ENCODE results near the gene LBX1. TPM values are rescaled to one million over a fixed set of nuclear protein-coding genes. Genes with fewer than 3 reads are reported as not detected.

LBX1 gene
- total and polyA plus RNA-seq, 10 donors: not detected

DNA sequence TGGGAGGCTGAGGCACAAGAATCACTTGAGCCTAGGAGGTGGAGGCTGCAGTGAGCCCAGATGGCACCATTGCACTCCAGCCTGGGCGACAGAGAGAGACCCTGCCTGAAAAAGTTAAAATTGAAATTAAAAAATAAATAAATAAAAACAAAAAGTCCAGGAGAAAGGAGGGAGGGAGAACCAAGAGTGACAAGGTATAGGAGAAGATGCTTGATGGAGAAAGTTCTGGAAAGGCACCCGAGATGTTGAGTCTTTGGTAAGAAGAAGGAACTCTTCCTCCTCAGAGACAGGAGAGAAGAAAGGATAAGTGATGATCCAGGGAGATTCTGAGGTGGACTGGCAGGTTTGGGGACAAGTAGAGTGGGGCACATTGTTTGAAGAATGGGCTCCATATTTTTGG is 17.4 kb upstream of the LBX1 start:
- no peaks in the 10 kb centered on the region for H3K9me3 ChIP-seq
- intact Hi-C loops (cut with DNase I; ENCODE audit: low total_unique reads): no loop called here
- no peak for DNase-seq
- no peak overlapping the region for H3K27ac ChIP-seq
- no peaks in the 10 kb centered on the region for H3K36me3 ChIP-seq
- no peaks in the 10 kb centered on the region for H3K4me1 ChIP-seq
- no peak overlapping the region for H3K4me3 ChIP-seq
- 81 to 86% (median 83%) methylated on average over 2 of the region's 2 CpGs for WGBS, 5 donors
- no peak for TF ChIP-seq POLR2A (IDR thresholded peaks at IDR 0.05)
- peaks cover 0 to 94% (median 9%) of the 10 kb centered on the region in 7 donors for H3K27me3 ChIP-seq (replicated peaks in 1 of 7)

DNA sequence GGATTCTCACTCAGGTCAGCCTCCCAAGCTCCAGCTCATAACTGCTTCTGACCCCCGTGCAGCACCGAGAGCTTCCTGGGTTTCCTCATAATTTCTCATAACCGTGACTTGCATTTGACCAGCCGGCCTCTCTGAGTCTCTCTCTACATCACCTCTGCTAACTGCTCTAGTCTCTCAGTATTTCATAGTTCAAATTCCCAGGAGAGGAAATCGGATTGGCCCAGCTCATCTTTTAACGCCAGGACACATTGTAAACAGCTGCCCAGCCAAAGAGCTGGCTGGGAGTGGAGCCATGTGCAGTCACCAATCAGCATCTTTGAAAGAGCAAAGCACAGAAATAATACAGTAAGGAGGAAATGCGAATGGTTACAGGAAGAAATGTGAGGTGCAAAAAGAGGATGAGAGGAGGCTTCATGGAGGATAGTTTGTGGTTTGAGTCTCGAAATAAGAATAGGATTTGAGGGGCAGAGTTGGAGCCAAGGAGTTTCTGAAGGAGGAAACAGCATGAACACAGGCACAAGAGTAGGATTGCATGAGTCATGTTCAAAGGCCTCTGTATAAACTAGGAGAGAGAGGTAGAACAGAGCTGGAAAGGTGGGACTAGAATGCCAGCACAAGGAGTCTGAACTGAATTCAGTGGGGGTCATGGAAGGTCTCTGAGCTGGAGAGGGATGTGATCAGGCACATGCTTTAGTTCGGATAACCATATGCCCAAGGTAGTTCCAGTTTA is 15.2 kb upstream of the LBX1 start:
- Histone ChIP-seq H3K9me3 (no peaks in the 10 kb centered on the region), H3K27me3 (replicated peaks in 1 of 7) (peaks cover 0 to 96% (median 11%) of the 10 kb centered on the region in 7 donors), H3K27ac (no peak overlapping the region), H3K4me1 (no peaks in the 10 kb centered on the region), H3K36me3 (no peaks in the 10 kb centered on the region), H3K4me3 (no peak overlapping the region)
- intact Hi-C loops (cut with DNase I; ENCODE audit: low total_unique reads): no loop called here
- no peak for TF ChIP-seq POLR2AphosphoS5 (IDR thresholded peaks at IDR 0.05)
- TF ChIP-seq, protein P1, sequence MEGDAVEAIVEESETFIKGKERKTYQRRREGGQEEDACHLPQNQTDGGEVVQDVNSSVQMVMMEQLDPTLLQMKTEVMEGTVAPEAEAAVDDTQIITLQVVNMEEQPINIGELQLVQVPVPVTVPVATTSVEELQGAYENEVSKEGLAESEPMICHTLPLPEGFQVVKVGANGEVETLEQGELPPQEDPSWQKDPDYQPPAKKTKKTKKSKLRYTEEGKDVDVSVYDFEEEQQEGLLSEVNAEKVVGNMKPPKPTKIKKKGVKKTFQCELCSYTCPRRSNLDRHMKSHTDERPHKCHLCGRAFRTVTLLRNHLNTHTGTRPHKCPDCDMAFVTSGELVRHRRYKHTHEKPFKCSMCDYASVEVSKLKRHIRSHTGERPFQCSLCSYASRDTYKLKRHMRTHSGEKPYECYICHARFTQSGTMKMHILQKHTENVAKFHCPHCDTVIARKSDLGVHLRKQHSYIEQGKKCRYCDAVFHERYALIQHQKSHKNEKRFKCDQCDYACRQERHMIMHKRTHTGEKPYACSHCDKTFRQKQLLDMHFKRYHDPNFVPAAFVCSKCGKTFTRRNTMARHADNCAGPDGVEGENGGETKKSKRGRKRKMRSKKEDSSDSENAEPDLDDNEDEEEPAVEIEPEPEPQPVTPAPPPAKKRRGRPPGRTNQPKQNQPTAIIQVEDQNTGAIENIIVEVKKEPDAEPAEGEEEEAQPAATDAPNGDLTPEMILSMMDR (IDR thresholded peaks at IDR 0.05 in 8 of 11, conservative IDR thresholded peaks at IDR 0.05 in 3 of 11): no peak
- no peak for TF ChIP-seq POLR2A (IDR thresholded peaks at IDR 0.05)
- 56 to 68% (median 64%) methylated on average over 9 of the region's 9 CpGs for WGBS, 5 donors
- no peak for DNase-seq

DNA sequence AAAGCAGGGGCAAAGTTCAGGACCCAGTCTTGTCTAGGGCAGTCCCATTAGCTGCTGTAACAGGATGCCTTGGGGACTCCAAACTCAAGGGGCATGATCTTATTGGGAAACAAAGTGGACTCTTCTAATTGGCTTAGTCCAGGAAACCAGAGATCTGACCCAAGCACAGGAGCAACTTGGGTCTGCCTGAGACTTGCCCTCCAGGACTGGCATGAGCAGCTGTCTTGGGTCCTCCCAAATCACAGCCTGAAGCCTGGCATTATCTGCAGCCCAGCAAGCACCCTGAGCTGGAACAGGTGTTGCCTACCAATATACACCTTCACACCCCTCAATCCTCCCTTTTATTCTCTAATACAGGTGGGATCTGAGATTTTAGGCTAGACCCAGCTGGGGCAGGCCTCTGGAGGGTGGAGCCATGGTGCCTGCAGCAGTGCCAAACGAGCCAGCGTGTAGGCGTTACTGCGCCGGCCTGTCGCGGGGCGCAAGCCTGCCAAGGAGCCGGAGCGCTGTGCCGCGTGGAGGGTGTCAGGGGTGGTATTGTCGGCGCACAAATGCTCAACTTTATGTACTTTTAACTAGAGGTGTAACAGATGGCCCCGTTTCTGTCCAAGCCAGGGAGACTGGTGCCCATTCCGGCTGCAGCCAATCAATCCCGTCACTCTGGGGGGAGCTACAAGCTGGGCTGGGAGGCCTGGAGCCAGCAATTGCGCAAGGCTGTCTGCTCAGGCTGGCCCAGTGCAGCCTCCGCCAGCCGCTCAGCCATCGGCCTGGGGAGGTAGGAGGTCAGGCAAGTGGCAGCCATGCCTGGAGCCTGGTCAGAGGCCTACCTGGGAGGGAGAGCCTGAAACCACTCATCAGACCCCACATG is 12.8 kb upstream of the LBX1 start:
- Histone ChIP-seq H3K9me3 (no peaks in the 10 kb centered on the region), H3K4me1 (peaks cover 0 to 19% (median 10%) of the 10 kb centered on the region in 6 donors), H3K4me3 (no peak overlapping the region), H3K27ac (no peak overlapping the region), H3K36me3 (no peaks in the 10 kb centered on the region), H3K27me3 (replicated peaks in 1 of 7) (peaks cover 10 to 98% (median 34%) of the 10 kb centered on the region in 7 donors)
- TF ChIP-seq POLR2A (IDR thresholded peaks at IDR 0.05) (no peak), POLR2AphosphoS5 (IDR thresholded peaks at IDR 0.05) (no peak)
- TF ChIP-seq, protein P1 (IDR thresholded peaks at IDR 0.05 in 8 of 11, conservative IDR thresholded peaks at IDR 0.05 in 3 of 11): no peak
- intact Hi-C loops (cut with DNase I; ENCODE audit: low total_unique reads): no loop called here
- DNase-seq: no peak
- 77 to 94% (median 89%) methylated on average over 17 to 21 of the region's 21 CpGs for WGBS, 5 donors

DNA sequence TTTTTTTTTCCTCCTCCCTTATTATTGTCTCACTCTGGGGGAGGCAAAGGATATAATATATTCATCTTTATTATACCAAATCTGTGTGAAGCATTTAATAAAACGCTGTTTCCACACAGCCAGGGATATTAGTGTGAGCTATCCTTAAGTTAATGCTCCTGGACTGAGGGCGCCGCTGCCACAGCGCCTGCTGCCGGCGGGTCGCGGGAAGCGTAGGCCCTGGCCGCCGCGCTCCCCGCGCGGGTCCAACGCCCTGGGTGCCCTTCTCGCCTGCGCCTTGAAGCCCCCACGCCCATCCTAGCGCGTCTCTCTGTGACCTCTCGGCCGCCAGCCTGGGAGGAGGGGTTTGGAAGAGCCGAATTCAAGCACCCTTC is 9.5 kb upstream of the LBX1 start:
- no peak for DNase-seq
- Histone ChIP-seq H3K27me3 (replicated peaks in 1 of 7) (peaks cover 10 to 98% (median 68%) of the 10 kb centered on the region in 7 donors), H3K36me3 (no peaks in the 10 kb centered on the region), H3K9me3 (no peaks in the 10 kb centered on the region), H3K4me1 (peaks cover 0 to 32% (median 21%) of the 10 kb centered on the region in 6 donors), H3K27ac (no peak overlapping the region), H3K4me3 (no peak overlapping the region)
- 4 to 8% (median 5%) methylated on average over 24 of the region's 24 CpGs for WGBS, 5 donors
- TF ChIP-seq, protein P1 (IDR thresholded peaks at IDR 0.05 in 8 of 11, conservative IDR thresholded peaks at IDR 0.05 in 3 of 11): peak in 8 of 11 experiments; percentile 14 to 68 (median 58)
- TF ChIP-seq POLR2A (IDR thresholded peaks at IDR 0.05) (no peak), POLR2AphosphoS5 (IDR thresholded peaks at IDR 0.05) (no peak)
- intact Hi-C loops (cut with DNase I; ENCODE audit: low total_unique reads): no loop called here

Data from spleen (tissue), 11 donors.